Common myeloid progenitor, CD34-positive (primary cell): Measurements from ENCODE around the gene INSIG1.

ENCODE experiments used
- CTCF ChIA-PET: fragments of 350-600 bp; sonication (Branson Sonifier 250); formaldehyde crosslinking; loops from one replicate; lab custom pipeline; 2021; ENCODE audit warnings: antibody characterized with exemption; lab: Charles Lee
- POLR2A ChIA-PET: fragments of 350-600 bp; sonication (Branson Sonifier 250); formaldehyde crosslinking; loops from one replicate; lab custom pipeline; 2021; ENCODE audit warnings: antibody characterized with exemption; lab: Charles Lee
- DNase-seq, 3 donors: peaks; one replicate each; pipeline versions ENCODE4 v3.0.0 to v3.0.0-alpha.2; 2013
- H3K27ac ChIP-seq, 2 experiments: 1 replicate in 1 of 2; 2 replicates in 1 of 2; pipeline ENCODE4 v1.7.0; 2013; ENCODE audit warnings: inconsistent platforms in 2 of 2, low read length in 2 of 2, mild to moderate bottlenecking in 2 of 2, low read depth in 1 of 2, moderate library complexity in 1 of 2; ENCODE audit not compliant: severe bottlenecking in 2 of 2, insufficient read depth in 1 of 2, poor library complexity in 1 of 2
- H3K27me3 ChIP-seq, 5 experiments: replicated peaks in 2 of 5; 1 replicate in 3 of 5; 2 replicates in 2 of 5; pipeline versions ENCODE4 v1.6.1 to v1.7.0; 2013; ENCODE audit warnings: low read length in 4 of 5, mild to moderate bottlenecking in 2 of 5, moderate library complexity in 2 of 5, inconsistent platforms in 1 of 5; ENCODE audit not compliant: insufficient read depth in 5 of 5, control insufficient read depth in 4 of 5
- H3K36me3 ChIP-seq, 4 experiments: 1 replicate in 2 of 4; 2 replicates in 2 of 4; pipeline versions ENCODE4 v1.6.1 to v1.7.0; 2013; ENCODE audit warnings: low read length in 3 of 4, control low read depth in 1 of 4, mild to moderate bottlenecking in 1 of 4; ENCODE audit not compliant: control insufficient read depth in 4 of 4, insufficient read depth in 4 of 4
- H3K4me1 ChIP-seq, 4 experiments: 1 replicate in 3 of 4; 2 replicates in 1 of 4; pipeline versions ENCODE4 v1.6.1 to v1.7.1; 2013; ENCODE audit warnings: low read length in 3 of 4, mild to moderate bottlenecking in 3 of 4, control low read depth in 1 of 4, inconsistent platforms in 1 of 4, moderate library complexity in 1 of 4; ENCODE audit not compliant: control insufficient read depth in 4 of 4, insufficient read depth in 4 of 4; ENCODE audit errors: control extremely low read depth in 1 of 4
- H3K4me3 ChIP-seq, 7 experiments: 1 replicate in 4 of 7; 2 replicates in 3 of 7; pipeline versions ENCODE4 v1.5.1 to v1.7.0; 2013; ENCODE audit warnings: mild to moderate bottlenecking in 7 of 7, low read length in 6 of 7, moderate library complexity in 6 of 7, inconsistent platforms in 2 of 7, low read depth in 2 of 7, control low read depth in 1 of 7; ENCODE audit not compliant: insufficient read depth in 4 of 7, control insufficient read depth in 1 of 7; ENCODE audit errors: extremely low read depth in 1 of 7
- H3K9me3 ChIP-seq, 5 experiments: 1 replicate in 4 of 5; 2 replicates in 1 of 5; pipeline versions ENCODE4 v1.6.1 to v1.7.1; 2013; ENCODE audit warnings: low read length in 4 of 5, mild to moderate bottlenecking in 2 of 5, inconsistent platforms in 1 of 5, low read depth in 1 of 5, moderate library complexity in 1 of 5; ENCODE audit not compliant: control insufficient read depth in 4 of 5, insufficient read depth in 2 of 5; ENCODE audit errors: control extremely low read depth in 1 of 5
- WGBS: methylation state at CpG from one replicate; pipeline ENCODE4 v1.1.5; 2013; ENCODE audit not compliant: insufficient coverage; 5-methylcytosine and 5-hydroxymethylcytosine counted together

INSIG1 gene

DNA sequence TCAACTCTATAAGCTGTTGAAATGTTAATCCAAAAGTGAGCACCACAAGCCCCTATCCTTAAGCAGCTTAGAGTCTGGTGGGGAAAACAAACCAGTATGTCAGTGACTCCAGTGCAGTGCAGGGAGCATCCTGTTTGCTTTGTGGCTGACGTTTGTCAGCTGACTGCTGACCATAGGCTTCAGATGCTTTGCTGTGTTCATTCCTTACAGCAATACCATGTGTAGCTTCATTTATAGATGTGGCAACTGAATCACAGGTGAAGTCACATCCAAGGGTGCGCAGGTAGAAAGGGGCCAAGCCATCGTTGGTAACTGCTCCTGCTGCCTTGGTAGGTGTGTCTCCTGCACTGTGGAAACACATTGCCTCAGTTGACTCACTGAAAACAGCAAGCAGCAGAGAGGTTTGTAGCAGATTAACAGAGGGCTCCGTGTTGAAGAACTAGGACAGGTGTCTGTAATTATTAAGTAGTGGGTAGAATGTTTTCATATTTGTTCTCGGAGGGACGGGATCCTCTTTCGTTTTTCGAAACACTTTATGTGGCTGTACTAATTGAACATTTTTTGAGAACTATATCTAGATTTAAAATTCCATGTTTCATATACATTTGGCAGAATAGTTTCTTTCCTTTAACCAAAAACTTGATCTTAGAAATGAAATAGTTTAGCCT lies 2.0 kb downstream of the INSIG1 start:
- 21% methylated on average over 3 of the region's 8 CpGs for WGBS
- H3K27me3 ChIP-seq = no peaks in the 10 kb centered on the region
- H3K4me3 ChIP-seq = peak overlapping the region; percentile 19 to 88 (median 82)
- peak overlapping the region; percentile 80 to 93 for H3K27ac ChIP-seq
- no peaks in the 10 kb centered on the region for H3K9me3 ChIP-seq
- ChIA-PET CTCF (interaction anchor here (1.2 to 2.2 kb wide), 4 partner anchors 24 to 372 kb away, joined by 3 to 7 read pairs (median 4); no protein-coding TSS in a partner anchor), POLR2A (interaction anchor here (0.9 to 4.6 kb wide), 4 partner anchors 8 to 372 kb away, joined by 4 to 97 read pairs (median 4); no protein-coding TSS in a partner anchor)
- DNase-seq = peak in 1 of 3 donors; percentile 39
- peaks cover 14 to 50% (median 44%) of the 10 kb centered on the region in 4 experiments for H3K4me1 ChIP-seq
- peaks cover 14 to 50% (median 27%) of the 10 kb centered on the region in 4 experiments for H3K36me3 ChIP-seq

- 87% methylated on average over 8 of the region's 11 CpGs for WGBS
- H3K4me3 ChIP-seq = peak overlapping the region in 5 of 7 experiments; percentile 5 to 88 (median 82)
- H3K36me3 ChIP-seq = peaks cover 20 to 60% (median 35%) of the 10 kb centered on the region in 4 experiments
- peaks cover 14 to 55% (median 43%) of the 10 kb centered on the region in 4 experiments for H3K4me1 ChIP-seq
- H3K27ac ChIP-seq = peak overlapping the region; percentile 80 to 93
- DNase-seq = no peak
- POLR2A ChIA-PET = interaction anchor here (0.5 kb wide), 1 partner anchor 49 kb away, joined by 5 read pairs; no protein-coding TSS in a partner anchor
- no peaks in the 10 kb centered on the region for H3K9me3 ChIP-seq
- CTCF ChIA-PET = interaction anchor here (1.2 to 2.6 kb wide), 3 partner anchors 44 to 373 kb away, joined by 3 to 8 read pairs (median 7); no protein-coding TSS in a partner anchor
- no peaks in the 10 kb centered on the region for H3K27me3 ChIP-seq
Observed at GRCh38 chr7:155300641-155301452, 3.2 kb downstream of the INSIG1 start.

DNA sequence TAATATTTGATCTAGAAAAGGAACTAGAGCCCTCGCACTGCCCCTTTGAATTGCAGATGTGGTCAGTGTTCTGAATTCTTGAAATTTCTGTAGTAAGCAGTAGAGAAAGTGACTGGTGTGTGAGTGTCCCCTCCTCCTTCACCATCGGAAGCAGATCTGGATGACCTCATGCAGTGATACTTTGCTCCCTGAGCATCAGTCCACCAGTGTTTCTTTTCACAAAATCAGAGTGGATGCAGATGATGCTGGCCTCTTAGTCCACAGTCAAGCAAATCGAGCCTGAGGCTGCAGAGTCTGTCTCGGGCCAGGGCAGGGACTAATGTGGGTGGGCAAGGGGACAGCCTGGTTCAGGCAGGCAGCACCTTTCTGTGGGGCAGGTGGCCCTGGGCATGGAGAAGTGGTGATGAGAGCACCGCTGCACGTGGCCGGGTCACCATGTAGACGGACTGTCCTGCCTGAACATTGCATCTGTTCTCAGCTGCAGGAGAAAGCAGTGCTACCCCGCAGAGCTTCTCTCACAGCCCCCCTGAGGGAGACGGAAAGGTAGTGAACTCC lies 5.4 kb downstream of the INSIG1 start:
- ChIA-PET CTCF (interaction anchor here (1.1 to 1.6 kb wide), 4 partner anchors 14 to 42 kb away, joined by 3 to 4 read pairs (median 3); no protein-coding TSS in a partner anchor), POLR2A (no interaction called here)
- Histone ChIP-seq H3K9me3 (no peaks in the 10 kb centered on the region), H3K4me1 (peaks cover 11 to 39% (median 29%) of the 10 kb centered on the region in 4 experiments), H3K4me3 (no peak overlapping the region), H3K27me3 (no peaks in the 10 kb centered on the region), H3K36me3 (peaks cover 22 to 80% (median 55%) of the 10 kb centered on the region in 4 experiments), H3K27ac (no peak overlapping the region)
- 100% methylated on average over 7 of the region's 10 CpGs for WGBS
- DNase-seq = no peak

DNA sequence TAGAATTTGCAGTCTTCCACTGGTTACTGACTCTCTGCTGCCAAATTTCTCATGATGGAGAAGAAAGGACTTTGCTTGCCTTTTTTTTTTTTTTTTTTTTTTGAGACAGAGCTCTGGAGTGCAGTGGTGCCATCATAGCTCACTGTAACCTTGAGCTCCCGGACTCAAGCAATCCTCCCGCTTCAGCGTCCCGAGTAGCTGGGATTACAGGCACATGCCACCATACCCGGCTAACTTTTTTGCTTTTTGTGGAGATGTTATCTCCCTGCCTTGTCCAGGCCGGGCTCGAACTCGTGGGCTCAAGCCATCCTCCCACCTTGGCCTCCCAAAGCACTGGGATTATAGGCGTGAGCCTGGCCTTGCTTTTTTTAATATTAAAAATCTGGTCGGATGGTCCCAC lies 6.2 kb downstream of the INSIG1 start:
- H3K27me3 ChIP-seq = no peaks in the 10 kb centered on the region
- H3K36me3 ChIP-seq = peaks cover 26 to 88% (median 61%) of the 10 kb centered on the region in 4 experiments
- 99% methylated on average over 10 of the region's 10 CpGs for WGBS
- no peaks in the 10 kb centered on the region for H3K9me3 ChIP-seq
- H3K27ac ChIP-seq = peak overlapping the region in 1 of 2 experiments; percentile 6
- no peak for DNase-seq
- CTCF ChIA-PET = interaction anchor here (0.6 to 1.6 kb wide), 4 partner anchors 16 to 101 kb away, joined by 3 to 4 read pairs (median 3); no protein-coding TSS in a partner anchor
- POLR2A ChIA-PET = interaction anchor here (1.4 kb wide), 1 partner anchor 99 kb away, joined by 3 read pairs; no protein-coding TSS in a partner anchor
- no peak overlapping the region for H3K4me3 ChIP-seq
- peaks cover 11 to 34% (median 25%) of the 10 kb centered on the region in 4 experiments for H3K4me1 ChIP-seq

GRCh38 chr7:155305231-155305904 lies 7.7 kb downstream of the INSIG1 start:
- 82% methylated on average over 2 of the region's 9 CpGs for WGBS
- ChIA-PET CTCF (interaction anchor here (1.4 to 3.0 kb wide), 2 partner anchors 39 to 52 kb away, joined by 3 to 10 read pairs; no protein-coding TSS in a partner anchor), POLR2A (interaction anchor here (1.0 to 1.4 kb wide), 2 partner anchors 9 to 100 kb away, joined by 3 read pairs; no protein-coding TSS in a partner anchor)
- H3K36me3 ChIP-seq = peaks cover 26 to 92% (median 66%) of the 10 kb centered on the region in 4 experiments
- H3K27ac ChIP-seq = no peak overlapping the region
- DNase-seq = peak in 2 of 3 donors; percentile 60
- H3K27me3 ChIP-seq = no peaks in the 10 kb centered on the region
- H3K4me1 ChIP-seq = peaks cover 0 to 22% (median 16%) of the 10 kb centered on the region in 4 experiments
- H3K4me3 ChIP-seq = peak overlapping the region in 1 of 7 experiments; percentile 14
- H3K9me3 ChIP-seq = no peaks in the 10 kb centered on the region
